GM12878 (cell line): ENCODE measurements around the gene UGT8. TPM values are rescaled to one million over a fixed set of nuclear protein-coding genes. Genes with fewer than 3 reads are reported as not detected.

Source experiments
- ATAC-seq: fragments of 200-7000 bp; cut with Tn5 transposase; 3 replicates; pipeline ENCODE4 v1.9.1; 2020; ENCODE audit warnings: mild to moderate bottlenecking, moderate library complexity
- BruUV-seq: library from RNA; stranded (reverse); fragments of 400-500 nt; replicated peaks from 2 replicates; lab custom pipeline; 2021; lab: Mats Ljungman, UMichigan
- CTCF ChIA-PET: fragments of 300-600 bp; sonication (Branson Sonifier 250); formaldehyde crosslinking; extraction: SDS; loops from one replicate; lab custom pipeline; 2021; ENCODE audit warnings: inconsistent platforms; lab: Yijun Ruan, JAX
- POLR2A ChIA-PET: fragments of 350-600 bp; formaldehyde crosslinking; extraction: SDS; loops from one replicate; lab custom pipeline; 2021; ENCODE audit warnings: inconsistent platforms; lab: Charles Lee
- RAD21 ChIA-PET: fragments of 300-600 bp; sonication (Branson Sonifier 250); formaldehyde crosslinking; loops from one replicate; lab custom pipeline; 2023; ENCODE audit warnings: antibody characterized with exemption; ENCODE audit not compliant: unreplicated experiment; lab: Charles Lee
- SMC1A ChIA-PET: fragments of 300-600 bp; sonication (Branson Sonifier 250); formaldehyde crosslinking; loops from one replicate; lab custom pipeline; 2023; ENCODE audit not compliant: unreplicated experiment, uncharacterized antibody; lab: Charles Lee
- DNase-seq: peaks from one replicate; pipeline ENCODE4 v3.0.0-alpha.2; 2011; ENCODE audit warnings: low read depth, low spot score
- FAIRE-seq: peaks from 3 replicates; lab custom pipeline; 2011; peaks lifted over from hg19 to GRCh38; lab: Jason Lieb, UNC
- H2AFZ ChIP-seq: 2 replicates; pipeline ENCODE4 v1.6.0; 2011; ENCODE audit warnings: low read depth, low read length, control low read depth; ENCODE audit not compliant: control insufficient read depth
- H3K27ac ChIP-seq: 2 replicates; pipeline ENCODE4 v1.5.1; 2011; ENCODE audit warnings: control low read depth; ENCODE audit not compliant: control insufficient read depth, insufficient read depth
- H3K27me3 ChIP-seq, 2 experiments: replicated peaks in 1 of 2; 2 replicates each; pipeline versions ENCODE4 v1.6.0 to v1.6.1; 2011; ENCODE audit warnings: low read length in 1 of 2; ENCODE audit not compliant: control insufficient read depth in 2 of 2, insufficient read depth in 2 of 2
- H3K36me3 ChIP-seq, 2 experiments: 2 replicates each; pipeline ENCODE4 v1.5.1; 2011; ENCODE audit warnings: low read length in 1 of 2; ENCODE audit not compliant: control insufficient read depth in 2 of 2, insufficient read depth in 2 of 2
- H3K4me1 ChIP-seq: 2 replicates; pipeline ENCODE4 v1.6.1; 2011; ENCODE audit warnings: mild to moderate bottlenecking, low read length, moderate library complexity, mixed read lengths; ENCODE audit not compliant: control insufficient read depth, insufficient read depth
- H3K4me2 ChIP-seq: 2 replicates; pipeline ENCODE4 v1.6.0; 2011; ENCODE audit warnings: control low read depth; ENCODE audit not compliant: control insufficient read depth, insufficient read depth
- H3K4me3 ChIP-seq: fragments of 200-600 bp; sonication (generic); 2 replicates; pipeline ENCODE4 v1.5.1; 2016
- H3K79me2 ChIP-seq: 2 replicates; pipeline ENCODE4 v1.6.0; 2011; ENCODE audit warnings: low read length; ENCODE audit not compliant: control insufficient read depth, insufficient read depth
- H3K9ac ChIP-seq: 2 replicates; pipeline ENCODE4 v1.8.0; 2011; ENCODE audit warnings: low read length, control low read depth, mixed read lengths; ENCODE audit not compliant: control insufficient read depth, insufficient read depth
- H3K9me3 ChIP-seq: replicated peaks from 3 replicates; pipeline ENCODE4 v1.5.1; 2011; ENCODE audit warnings: mild to moderate bottlenecking, low read length; ENCODE audit not compliant: control insufficient read depth, insufficient read depth
- H4K20me1 ChIP-seq: 2 replicates; pipeline ENCODE4 v1.6.0; 2011; ENCODE audit not compliant: control insufficient read depth, insufficient read depth
- BHLHE40 ChIP-seq, 2 experiments: fragments of 450-650 bp in 1 of 2; IDR thresholded peaks; 2 replicates each; pipeline ENCODE4 v1.6.1; 2011 to 2017; ENCODE audit warnings: low read depth in 2 of 2, borderline replicate concordance in 1 of 2, improper control_type of control experiment in 1 of 2, low read length in 1 of 2, mild to moderate bottlenecking in 1 of 2
- BMI1 ChIP-seq: fragments of 450-650 bp; IDR thresholded peaks from 2 replicates; pipeline ENCODE4 v1.6.1; 2016; ENCODE audit warnings: mild to moderate bottlenecking, moderate library complexity, borderline replicate concordance
- KAT2A ChIP-seq: conservative IDR thresholded peaks from 2 replicates; pipeline ENCODE4 v1.6.1; 2011; ENCODE audit warnings: low read depth, low read length; ENCODE audit not compliant: control insufficient read depth
- MTA3 ChIP-seq: IDR thresholded peaks from 2 replicates; pipeline ENCODE4 v1.6.1; 2012; ENCODE audit warnings: low read length, inconsistent platforms, borderline replicate concordance
- POLR2AphosphoS2 ChIP-seq: IDR thresholded peaks from 2 replicates; pipeline ENCODE4 v1.6.1; 2011; ENCODE audit warnings: low read depth, mild to moderate bottlenecking, low read length, improper control_type of control experiment, moderate library complexity
- POLR2AphosphoS5 ChIP-seq: IDR thresholded peaks from 2 replicates; pipeline ENCODE4 v1.6.1; 2011; ENCODE audit warnings: mild to moderate bottlenecking, low read length, inconsistent platforms
- TARDBP ChIP-seq: IDR thresholded peaks from 2 replicates; pipeline ENCODE4 v1.6.1; 2016; ENCODE audit warnings: borderline replicate concordance
- TCF7 ChIP-seq: IDR thresholded peaks from 2 replicates; pipeline ENCODE4 v1.6.1; 2014; ENCODE audit warnings: antibody characterized with exemption, borderline replicate concordance
- WGBS: methylation state at CpG from one replicate; pipeline ENCODE4 v1.1.6; 2016; ENCODE audit warnings: low lambda C conversion rate; ENCODE audit not compliant: insufficient replicate concordance, insufficient coverage; ENCODE audit errors: missing lambda C conversion rate; 5-methylcytosine and 5-hydroxymethylcytosine counted together
- in situ Hi-C: fragments of 300-500 bp; cut with MboI; formaldehyde crosslinking; loops from 9 replicates; pipeline ENCODE4 v1.14.3; 2018; ENCODE audit warnings: mixed read lengths
- intact Hi-C: fragments of 100-400 bp; cut with micrococcal nuclease; formaldehyde crosslinking; loops from one replicate; pipeline ENCODE4 v1.14.2; 2022; ENCODE audit not compliant: unreplicated experiment
- polyA plus RNA-seq, 11 experiments: library from polyadenylated mRNA; depleted of rRNA in 4 of 11; unstranded in 6 of 11; stranded (reverse) in 5 of 11; fragments of >200 nt; fragmentation: Nextera tagmentation in 4 of 11; fragmentation: Illumina TruSeq in 1 of 11; extraction: Ambion mirVana in 4 of 11; extraction: Trizol in 1 of 11; gene quantifications; 1 replicate in 1 of 11; 2 replicates in 10 of 11; pipeline versions ENCODE4 v1.2.1 to v1.2.3, GENCODE V29; 2011 to 2016; ENCODE audit warnings: inconsistent platforms in 2 of 11, missing spikeins in 2 of 11, low read depth in 1 of 11
- total RNA-seq, 4 experiments: library from RNA; depleted of rRNA in 3 of 4; stranded (reverse); fragments of >200 nt in 3 of 4; fragmentation: Illumina TruSeq in 1 of 4; extraction: Trizol in 1 of 4; gene quantifications; 2 replicates each; pipeline versions ENCODE4 v1.2.1 to v1.2.3, GENCODE V29; 2013 to 2021
- TF ChIP-seq, protein P1 (sequence below): fragments of 450-650 bp; IDR thresholded peaks from 2 replicates; pipeline ENCODE4 v1.6.1; 2016; ENCODE audit warnings: mild to moderate bottlenecking
- TF ChIP-seq, protein P2 (sequence below): fragments of 450-650 bp; IDR thresholded peaks from 2 replicates; pipeline ENCODE4 v1.6.1; 2016; ENCODE audit warnings: mild to moderate bottlenecking, moderate library complexity, borderline replicate concordance

UGT8 gene
- total and polyA plus RNA-seq, 10 of the 15 experiments (the other 5 are each of a cell fraction or from before 2014, with no cell fraction given), result 0.16 to 1.1 (median 0.49) TPM

DNA sequence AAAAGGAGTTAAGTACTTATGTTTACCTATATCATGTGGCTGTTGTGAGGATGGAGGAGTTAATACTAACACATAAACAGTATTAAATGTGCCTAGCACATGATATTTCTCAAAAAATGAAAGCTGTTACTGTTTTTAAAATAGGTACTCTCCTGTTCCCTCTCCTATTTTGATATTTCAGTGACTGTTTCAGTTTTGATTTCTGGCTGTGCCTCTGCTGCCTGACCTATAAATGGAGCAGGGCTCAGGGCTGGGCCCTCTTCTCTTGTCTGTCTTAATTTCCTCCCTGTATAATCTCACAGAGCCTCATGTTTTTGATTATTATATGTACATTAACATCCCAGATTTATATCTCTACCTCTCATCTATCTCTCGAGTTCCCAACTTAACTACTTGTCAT is 93.3 kb downstream of the UGT8 start:
- no peaks in the 10 kb centered on the region for H3K27me3 ChIP-seq
- H3K79me2 ChIP-seq, result no peaks in the 10 kb centered on the region
- no TSS peak for BruUV-seq
- FAIRE-seq (peak; percentile 23), DNase-seq (peak; percentile 13), ATAC-seq (peak; percentile 95)
- 38% methylated on average over 1 of the region's 1 CpG for WGBS
- in situ Hi-C loops (loop anchor here (10.0 to 25.0 kb wide), 2 partner anchors 297 to 1305 kb away; no protein-coding TSS in a partner anchor), intact Hi-C loops (loop anchor here (1.0 to 10.0 kb wide), 3 partner anchors 306 to 737 kb away; no protein-coding TSS in a partner anchor)
- peak overlapping the region; percentile 67 for H2AFZ ChIP-seq
- RAD21 ChIA-PET, result interaction anchor here (0.5 to 1.5 kb wide), 3 partner anchors 304 to 1283 kb away, joined by 3 to 5 read pairs (median 3); no protein-coding TSS in a partner anchor
- H3K4me2 ChIP-seq, result peak overlapping the region; percentile 67; the same call in 1 of the 2 replicates
- H4K20me1 ChIP-seq, result no peaks in the 10 kb centered on the region
- TF ChIP-seq BMI1 (no peak), BHLHE40 (IDR thresholded peaks at IDR 0.05; ENCODE audit: borderline replicate concordance in 1 of 2, low read depth in 2 of 2, low read length in 1 of 2) (peak in 1 of 2 experiments; percentile 8; a peak in 1 of 4 replicates), MTA3 (no peak)
- H3K27ac ChIP-seq, result no peak overlapping the region
- H3K36me3 ChIP-seq, result no peaks in the 10 kb centered on the region
- H3K4me1 ChIP-seq, result peaks cover 14% of the 10 kb centered on the region
- CTCF ChIA-PET, result interaction anchor here (1.7 to 8.6 kb wide), 2 partner anchors 303 to 307 kb away, joined by 7 to 55 read pairs; no protein-coding TSS in a partner anchor
- no peak overlapping the region for H3K9ac ChIP-seq
- no peaks in the 10 kb centered on the region for H3K9me3 ChIP-seq
- SMC1A ChIA-PET, result interaction anchor here (0.6 to 2.0 kb wide), 2 partner anchors 26 to 304 kb away, joined by 3 to 5 read pairs; no protein-coding TSS in a partner anchor
- POLR2A ChIA-PET, result no interaction called here
- no peak overlapping the region for H3K4me3 ChIP-seq

DNA sequence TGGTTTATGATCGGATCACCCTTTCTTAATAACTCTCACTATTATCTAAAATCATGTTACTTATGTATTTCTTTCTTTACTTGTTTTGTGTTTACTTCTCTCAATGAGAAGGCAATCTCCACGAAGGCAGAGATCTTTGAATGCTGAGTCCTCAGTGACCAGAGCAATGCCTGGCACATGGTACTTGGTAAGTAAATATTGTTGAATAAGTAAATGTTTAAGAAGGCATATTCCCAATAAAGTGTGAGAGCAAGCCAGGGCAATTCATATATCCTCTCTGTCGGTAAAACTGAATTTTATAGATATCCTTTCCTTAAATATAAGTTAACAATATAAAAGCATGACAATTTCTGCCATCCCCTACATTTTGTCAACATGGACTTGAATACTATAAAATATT is 94.4 kb downstream of the UGT8 start:
- in situ Hi-C loops, result loop anchor here (10.0 to 25.0 kb wide), 2 partner anchors 298 to 1306 kb away; no protein-coding TSS in a partner anchor
- peak overlapping the region; percentile 45 for H2AFZ ChIP-seq
- RAD21 ChIA-PET, result interaction anchor here (0.6 to 2.7 kb wide), 4 partner anchors 14 to 713 kb away, joined by 3 to 8 read pairs (median 3); no protein-coding TSS in a partner anchor
- TF ChIP-seq POLR2AphosphoS2 (no peak), POLR2AphosphoS5 (no peak), TARDBP (no peak), TCF7 (no peak), KAT2A (no peak)
- TF ChIP-seq, protein P1, sequence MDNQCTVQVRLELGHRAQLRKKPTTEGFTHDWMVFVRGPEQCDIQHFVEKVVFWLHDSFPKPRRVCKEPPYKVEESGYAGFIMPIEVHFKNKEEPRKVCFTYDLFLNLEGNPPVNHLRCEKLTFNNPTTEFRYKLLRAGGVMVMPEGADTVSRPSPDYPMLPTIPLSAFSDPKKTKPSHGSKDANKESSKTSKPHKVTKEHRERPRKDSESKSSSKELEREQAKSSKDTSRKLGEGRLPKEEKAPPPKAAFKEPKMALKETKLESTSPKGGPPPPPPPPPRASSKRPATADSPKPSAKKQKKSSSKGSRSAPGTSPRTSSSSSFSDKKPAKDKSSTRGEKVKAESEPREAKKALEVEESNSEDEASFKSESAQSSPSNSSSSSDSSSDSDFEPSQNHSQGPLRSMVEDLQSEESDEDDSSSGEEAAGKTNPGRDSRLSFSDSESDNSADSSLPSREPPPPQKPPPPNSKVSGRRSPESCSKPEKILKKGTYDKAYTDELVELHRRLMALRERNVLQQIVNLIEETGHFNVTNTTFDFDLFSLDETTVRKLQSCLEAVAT, result no peak
- TF ChIP-seq, protein P2, sequence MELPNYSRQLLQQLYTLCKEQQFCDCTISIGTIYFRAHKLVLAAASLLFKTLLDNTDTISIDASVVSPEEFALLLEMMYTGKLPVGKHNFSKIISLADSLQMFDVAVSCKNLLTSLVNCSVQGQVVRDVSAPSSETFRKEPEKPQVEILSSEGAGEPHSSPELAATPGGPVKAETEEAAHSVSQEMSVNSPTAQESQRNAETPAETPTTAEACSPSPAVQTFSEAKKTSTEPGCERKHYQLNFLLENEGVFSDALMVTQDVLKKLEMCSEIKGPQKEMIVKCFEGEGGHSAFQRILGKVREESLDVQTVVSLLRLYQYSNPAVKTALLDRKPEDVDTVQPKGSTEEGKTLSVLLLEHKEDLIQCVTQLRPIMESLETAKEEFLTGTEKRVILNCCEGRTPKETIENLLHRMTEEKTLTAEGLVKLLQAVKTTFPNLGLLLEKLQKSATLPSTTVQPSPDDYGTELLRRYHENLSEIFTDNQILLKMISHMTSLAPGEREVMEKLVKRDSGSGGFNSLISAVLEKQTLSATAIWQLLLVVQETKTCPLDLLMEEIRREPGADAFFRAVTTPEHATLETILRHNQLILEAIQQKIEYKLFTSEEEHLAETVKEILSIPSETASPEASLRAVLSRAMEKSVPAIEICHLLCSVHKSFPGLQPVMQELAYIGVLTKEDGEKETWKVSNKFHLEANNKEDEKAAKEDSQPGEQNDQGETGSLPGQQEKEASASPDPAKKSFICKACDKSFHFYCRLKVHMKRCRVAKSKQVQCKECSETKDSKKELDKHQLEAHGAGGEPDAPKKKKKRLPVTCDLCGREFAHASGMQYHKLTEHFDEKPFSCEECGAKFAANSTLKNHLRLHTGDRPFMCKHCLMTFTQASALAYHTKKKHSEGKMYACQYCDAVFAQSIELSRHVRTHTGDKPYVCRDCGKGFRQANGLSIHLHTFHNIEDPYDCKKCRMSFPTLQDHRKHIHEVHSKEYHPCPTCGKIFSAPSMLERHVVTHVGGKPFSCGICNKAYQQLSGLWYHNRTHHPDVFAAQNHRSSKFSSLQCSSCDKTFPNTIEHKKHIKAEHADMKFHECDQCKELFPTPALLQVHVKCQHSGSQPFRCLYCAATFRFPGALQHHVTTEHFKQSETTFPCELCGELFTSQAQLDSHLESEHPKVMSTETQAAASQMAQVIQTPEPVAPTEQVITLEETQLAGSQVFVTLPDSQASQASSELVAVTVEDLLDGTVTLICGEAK, result no peak

More for the DNA sequence above, 94.4 kb downstream of the UGT8 start:
- H3K9ac ChIP-seq, result no peak overlapping the region
- ATAC-seq, result no peak
- H3K4me1 ChIP-seq, result peaks cover 14% of the 10 kb centered on the region
- H3K4me2 ChIP-seq, result no peak overlapping the region
- no peaks in the 10 kb centered on the region for H4K20me1 ChIP-seq
- ChIA-PET CTCF (interaction anchor here (0.6 to 8.6 kb wide), 2 partner anchors 304 to 1701 kb away, joined by 3 to 55 read pairs; no protein-coding TSS in a partner anchor), POLR2A (no interaction called here), SMC1A (interaction anchor here (0.7 to 0.8 kb wide), 2 partner anchors 9 to 12 kb away, joined by 3 read pairs; no protein-coding TSS in a partner anchor)
- H3K9me3 ChIP-seq, result no peaks in the 10 kb centered on the region
- H3K36me3 ChIP-seq, result no peaks in the 10 kb centered on the region
- no peaks in the 10 kb centered on the region for H3K79me2 ChIP-seq
- DNase-seq, result no peak
- no peak overlapping the region for H3K4me3 ChIP-seq
- BruUV-seq, result no TSS peak
- intact Hi-C loops, result loop anchor here (1.0 to 10.0 kb wide), 3 partner anchors 307 to 738 kb away; no protein-coding TSS in a partner anchor
- H3K27ac ChIP-seq, result no peak overlapping the region
- WGBS, result 82% methylated on average over 3 of the region's 3 CpGs
- FAIRE-seq, result no peak
- no peaks in the 10 kb centered on the region for H3K27me3 ChIP-seq
